Measurements from ENCODE around the gene NUP43.
"Not testable (repeated sequence)": the region's sequence is repeated elsewhere in the genome, so short reads cannot be mapped to it uniquely, and the experiment has no call there.

The NUP43 gene

DNA sequence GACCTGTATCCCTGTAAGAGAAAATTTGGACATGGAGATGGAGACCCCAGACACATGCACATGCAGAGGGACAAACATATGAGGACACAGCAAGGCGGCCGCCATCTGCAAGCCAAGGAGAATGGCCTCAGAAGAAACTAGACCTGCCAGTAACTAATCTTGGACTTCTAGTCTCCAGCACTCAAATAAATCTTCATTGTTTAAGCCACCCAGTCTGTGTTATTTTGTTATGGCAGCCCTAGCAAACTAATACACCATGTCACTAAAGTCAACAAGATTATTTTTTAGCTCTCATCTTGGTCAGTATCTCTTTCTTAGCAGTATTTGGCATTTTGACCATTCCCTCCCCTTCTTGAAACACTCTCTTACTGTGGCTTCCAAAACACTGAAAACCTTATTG, 55.1 kb downstream of the NUP43 start:
- no peak for DNase-seq (ENCODE audit: low spot score)

DNA sequence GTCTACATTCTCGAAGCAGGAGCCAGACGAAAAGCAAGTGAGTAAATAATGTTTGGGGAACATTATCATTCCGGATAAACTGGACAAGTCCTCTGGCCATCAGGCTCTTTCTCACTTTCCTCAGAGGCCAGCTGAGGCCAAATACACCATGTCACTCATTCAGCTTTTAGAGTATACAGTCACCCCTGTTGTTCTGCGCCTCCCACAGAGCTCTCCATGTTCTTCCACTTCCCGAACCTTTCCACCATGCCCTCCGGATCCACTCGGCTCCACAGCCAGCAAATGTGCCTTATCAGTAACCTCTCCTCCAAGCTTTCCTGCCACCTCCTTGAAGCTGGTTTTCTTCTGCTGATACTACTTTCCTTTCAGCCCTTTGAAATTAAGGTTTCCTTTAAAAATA, 60.1 kb downstream of the NUP43 start:
- no peak for DNase-seq (ENCODE audit: low spot score)

DNA sequence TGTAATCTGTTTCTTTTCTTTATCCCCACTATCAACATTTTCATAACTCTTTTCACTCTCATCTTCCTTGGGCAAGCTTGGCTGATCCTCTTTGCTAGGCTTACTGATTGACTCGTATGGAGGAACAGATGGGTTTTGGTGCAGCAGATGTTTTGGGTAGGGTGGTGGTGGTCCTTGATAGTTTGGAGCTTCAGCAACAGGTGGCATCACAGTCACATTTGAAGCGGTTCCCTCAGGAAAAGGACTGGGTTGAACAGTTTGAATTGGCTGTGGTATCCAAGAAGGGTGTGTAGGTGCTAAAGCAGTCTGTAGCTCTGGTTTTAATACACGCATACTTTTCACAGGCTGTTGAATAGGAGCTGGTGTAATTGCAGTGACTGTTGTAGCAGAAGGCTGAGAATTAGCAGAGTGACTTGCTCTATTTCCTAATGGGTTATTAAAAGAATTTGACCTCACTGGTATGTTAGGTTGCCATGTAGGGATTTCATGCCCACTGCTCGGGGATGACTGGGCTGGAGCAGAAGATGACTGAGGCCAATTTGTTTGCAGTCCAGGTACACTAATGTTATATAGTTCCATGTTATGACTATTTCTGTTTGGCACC, 63.0 kb downstream of the NUP43 start:
- no peak for DNase-seq (ENCODE audit: low spot score)

DNA sequence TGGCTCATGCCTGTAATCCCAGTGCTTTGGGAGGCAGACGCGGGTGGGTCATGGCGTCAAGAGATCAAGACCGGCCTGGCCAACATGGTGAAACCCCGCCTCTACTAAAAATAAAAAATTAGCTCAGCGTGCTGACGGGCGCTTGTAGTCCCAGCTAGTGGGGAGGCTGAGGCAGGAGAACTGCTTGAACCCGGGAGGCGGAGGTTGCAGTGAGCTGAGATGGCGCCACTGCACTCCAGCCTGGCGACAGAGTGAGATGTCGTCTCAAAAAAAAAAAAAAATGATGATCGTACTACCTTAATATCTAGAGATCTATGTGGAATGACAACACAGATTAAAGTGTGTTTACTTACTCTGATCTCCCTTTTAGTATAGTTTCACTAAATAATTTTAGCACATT, 64.5 kb downstream of the NUP43 start:
- DNase-seq (ENCODE audit: low spot score): not testable (repeated sequence)

DNA sequence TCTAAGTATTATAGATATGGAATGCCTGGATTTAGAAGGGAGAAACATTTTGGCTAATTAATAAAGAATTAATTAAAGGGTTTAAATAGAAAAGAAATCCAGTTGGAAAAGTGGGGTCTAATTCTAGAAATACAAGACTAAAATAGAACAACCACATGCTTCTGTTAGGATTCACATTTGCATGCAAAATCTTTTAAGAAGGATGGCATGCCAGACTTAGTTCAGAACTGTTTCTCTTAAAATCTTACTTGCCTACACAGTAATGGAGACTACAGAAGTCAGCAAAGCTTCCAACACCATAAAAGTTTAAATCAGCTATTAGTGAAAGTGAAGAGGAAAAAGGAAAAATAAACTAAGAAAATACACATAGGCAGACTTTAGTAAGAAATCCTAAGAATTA, 65.1 kb downstream of the NUP43 start:
- DNase-seq (ENCODE audit: low spot score): no peak

DNA sequence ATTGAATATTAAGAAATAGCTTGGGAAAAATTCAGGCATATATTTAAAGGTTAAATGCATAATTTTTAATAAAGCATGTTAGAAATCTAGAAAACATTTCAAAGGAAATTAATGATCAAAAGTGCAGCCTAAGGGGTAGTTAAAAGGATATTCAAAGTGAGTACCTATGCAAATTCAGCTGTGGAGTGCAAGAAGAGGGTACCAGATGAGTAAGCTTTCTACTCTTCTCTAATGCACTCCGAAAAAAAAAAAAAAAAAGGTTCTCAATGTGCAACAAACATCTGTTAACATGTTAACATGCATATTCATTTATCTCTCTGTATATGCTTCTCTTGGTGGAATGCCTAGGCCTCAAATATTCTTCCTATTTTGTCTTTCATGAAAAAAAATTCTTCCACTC, 65.8 kb downstream of the NUP43 start:
- no peak for DNase-seq (ENCODE audit: low spot score)

All from left forelimb (tissue), 1 donor.